Activated CD4-positive, alpha-beta T cell treated with anti-CD3 and anti-CD28 coated beads for 1 hour (primary cell): Measurements from ENCODE around the gene LRRC25.
"Not testable (repeated sequence)": the region's sequence is repeated elsewhere in the genome, so short reads cannot be mapped to it uniquely, and the experiment has no call there.

ENCODE experiments used
- DNase-seq: peaks from one replicate; pipeline ENCODE4 v3.0.0-alpha.2; 2020

The LRRC25 gene

DNA sequence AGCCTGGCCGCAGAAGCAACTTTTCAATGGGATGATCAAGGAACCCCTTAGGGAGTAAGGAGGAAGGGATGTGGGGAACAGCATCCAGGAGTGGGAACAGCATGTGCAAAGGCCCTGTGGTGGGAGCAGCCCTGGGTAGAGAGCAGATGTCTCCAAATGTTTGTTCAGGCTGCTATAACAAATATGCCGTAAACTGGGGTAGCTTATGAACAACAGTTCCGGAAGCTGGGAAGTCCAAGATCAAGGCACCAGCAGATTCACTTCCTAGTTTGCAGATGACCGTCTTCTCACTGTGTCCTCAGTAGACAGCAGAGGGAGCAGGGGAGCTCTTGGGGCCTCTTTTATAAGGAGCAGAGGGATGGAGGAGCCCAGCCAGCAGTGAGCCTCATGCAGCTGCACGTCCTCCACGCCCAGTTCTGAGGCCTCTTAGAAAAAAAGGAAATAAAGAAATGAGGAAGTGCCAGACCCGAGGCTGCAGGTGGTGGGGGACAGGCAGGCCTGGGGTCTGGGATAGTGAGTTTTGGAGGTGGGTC lies 4.2 kb upstream of the LRRC25 start:
- no peak for DNase-seq

- no peak for DNase-seq
These were observed 1.6 kb upstream of the LRRC25 start for GRCh38 chr19:18399008-18399407.

GRCh38 chr19:18396471-18397241 lies 766 bp downstream of the LRRC25 start:
- DNase-seq = no peak

- no peak for DNase-seq
These were observed 3.6 kb downstream of the LRRC25 start for GRCh38 chr19:18393836-18394235.

GRCh38 chr19:18392926-18393325 lies 4.5 kb downstream of the LRRC25 start:
- DNase-seq = no peak

DNA sequence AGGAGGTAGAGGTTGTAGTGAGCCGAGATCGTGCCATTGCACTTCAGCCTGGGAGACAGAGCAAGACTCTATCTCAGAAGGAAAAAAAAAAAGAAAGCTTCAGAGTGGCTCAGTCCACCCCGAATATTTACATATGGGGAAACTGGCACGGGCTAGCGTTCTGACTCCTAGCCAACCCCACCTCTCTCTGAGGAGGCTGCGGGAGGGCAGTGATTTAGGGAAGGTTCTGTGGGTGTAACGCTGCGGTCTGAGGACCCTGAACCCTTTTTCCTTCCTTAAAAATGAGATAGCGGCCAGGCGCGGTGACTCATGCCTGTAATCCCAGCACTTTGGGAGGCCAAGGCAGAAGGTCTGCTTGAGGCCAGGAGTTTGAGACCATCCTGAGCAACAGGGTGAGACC lies 5.0 kb downstream of the LRRC25 start:
- no peak for DNase-seq

DNA sequence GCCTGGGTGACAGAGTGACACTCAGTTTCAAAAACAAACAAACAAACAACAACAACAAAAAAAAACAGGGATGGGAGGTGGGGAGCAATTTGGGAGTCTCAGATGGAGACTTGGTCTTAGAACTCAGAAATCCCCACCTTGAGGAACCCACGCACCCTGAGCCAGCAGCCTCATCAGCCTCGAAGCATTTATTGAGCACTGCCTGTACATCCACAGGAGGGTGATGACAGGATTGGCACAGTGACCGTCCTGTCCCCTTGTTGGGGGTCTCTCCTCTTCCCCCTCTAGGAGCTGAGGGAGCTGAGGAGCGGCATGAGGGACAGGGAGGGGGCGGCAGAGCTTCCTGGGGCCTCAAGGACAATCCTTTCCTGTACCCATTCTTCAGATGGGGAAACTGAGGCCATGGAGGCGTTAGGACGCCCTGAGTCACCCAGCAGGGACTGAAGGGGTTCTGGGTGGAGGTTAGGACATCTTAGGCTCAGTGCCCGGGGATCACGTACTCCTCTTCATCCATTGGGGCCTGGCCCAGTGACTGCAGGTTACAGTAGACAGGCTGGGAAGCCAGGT lies 5.8 kb downstream of the LRRC25 start:
- no peak for DNase-seq

DNA sequence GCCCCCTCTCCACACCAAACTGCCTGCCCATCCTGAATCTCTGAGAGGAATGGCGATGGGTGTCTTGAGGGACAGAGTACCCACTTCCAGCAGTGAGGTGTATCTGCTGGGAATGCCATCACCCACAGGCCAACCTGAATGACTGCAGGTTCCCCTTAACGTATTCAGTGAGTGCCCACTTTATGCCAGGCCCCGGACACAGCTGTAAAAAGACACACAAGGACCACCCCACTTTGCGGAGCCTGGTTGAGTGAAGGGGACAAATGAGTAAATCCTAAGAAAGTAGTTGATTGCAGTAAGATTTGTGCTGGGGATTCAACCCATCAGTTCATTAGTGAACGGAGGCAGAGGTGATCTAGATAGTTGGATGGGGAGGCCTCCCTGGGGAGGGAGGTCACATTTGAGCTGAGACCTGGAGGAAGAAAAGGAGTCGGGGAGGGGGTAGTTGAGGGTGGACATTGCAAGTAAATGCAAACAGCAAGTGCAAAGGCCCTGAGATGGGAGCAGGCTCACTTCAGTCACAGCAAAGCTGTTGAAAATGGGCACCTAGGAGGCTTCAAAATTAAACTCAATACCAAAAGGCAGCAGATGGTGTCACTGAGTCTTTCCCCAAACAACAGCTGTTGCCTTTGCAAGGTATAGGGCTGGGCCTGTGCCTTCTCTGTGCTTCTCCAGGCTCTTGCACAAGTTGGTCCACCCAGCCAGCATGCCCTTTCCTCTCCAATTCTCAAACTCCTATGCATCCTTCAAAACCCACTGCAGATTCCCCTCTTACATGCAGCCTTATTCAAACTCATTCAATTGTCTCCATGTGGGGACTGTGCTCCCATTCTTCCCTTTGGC lies 7.1 kb downstream of the LRRC25 start:
- DNase-seq = no peak

GRCh38 chr19:18389726-18390064 lies 7.7 kb downstream of the LRRC25 start:
- no peak for DNase-seq

DNA sequence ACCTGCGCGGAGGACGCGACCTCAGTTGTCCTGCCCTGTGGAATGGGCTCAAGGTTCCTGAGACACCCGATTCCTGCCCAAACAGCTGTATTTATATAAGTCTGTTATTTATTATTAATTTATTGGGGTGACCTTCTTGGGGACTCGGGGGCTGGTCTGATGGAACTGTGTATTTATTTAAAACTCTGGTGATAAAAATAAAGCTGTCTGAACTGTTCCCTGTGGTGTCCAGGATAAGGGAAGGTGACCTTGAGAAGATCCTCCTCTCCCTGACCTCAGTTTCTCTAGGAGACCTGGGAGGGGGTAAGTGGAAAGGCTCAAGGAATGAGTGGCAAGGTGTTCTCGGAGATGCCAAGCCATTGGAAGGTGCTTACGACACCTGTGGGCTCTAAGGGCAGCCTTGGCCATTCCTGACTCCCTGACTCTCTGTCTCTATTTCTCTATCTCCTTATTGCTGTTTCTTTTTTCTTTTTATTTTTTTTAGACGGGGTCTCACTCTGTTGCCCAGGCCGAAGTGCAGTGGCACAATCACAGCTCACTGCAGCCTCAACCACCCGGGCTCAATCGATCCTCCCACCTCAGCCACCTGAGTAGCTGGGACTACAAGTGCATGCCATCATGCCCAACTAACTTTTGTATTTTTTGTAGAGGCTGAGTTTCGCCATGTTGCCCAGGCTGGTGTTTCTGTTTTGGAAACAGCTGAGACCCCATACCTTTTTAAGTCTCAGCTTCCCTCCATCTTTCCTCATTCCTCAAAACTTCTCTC lies 8.3 kb downstream of the LRRC25 start:
- no peak for DNase-seq

DNA sequence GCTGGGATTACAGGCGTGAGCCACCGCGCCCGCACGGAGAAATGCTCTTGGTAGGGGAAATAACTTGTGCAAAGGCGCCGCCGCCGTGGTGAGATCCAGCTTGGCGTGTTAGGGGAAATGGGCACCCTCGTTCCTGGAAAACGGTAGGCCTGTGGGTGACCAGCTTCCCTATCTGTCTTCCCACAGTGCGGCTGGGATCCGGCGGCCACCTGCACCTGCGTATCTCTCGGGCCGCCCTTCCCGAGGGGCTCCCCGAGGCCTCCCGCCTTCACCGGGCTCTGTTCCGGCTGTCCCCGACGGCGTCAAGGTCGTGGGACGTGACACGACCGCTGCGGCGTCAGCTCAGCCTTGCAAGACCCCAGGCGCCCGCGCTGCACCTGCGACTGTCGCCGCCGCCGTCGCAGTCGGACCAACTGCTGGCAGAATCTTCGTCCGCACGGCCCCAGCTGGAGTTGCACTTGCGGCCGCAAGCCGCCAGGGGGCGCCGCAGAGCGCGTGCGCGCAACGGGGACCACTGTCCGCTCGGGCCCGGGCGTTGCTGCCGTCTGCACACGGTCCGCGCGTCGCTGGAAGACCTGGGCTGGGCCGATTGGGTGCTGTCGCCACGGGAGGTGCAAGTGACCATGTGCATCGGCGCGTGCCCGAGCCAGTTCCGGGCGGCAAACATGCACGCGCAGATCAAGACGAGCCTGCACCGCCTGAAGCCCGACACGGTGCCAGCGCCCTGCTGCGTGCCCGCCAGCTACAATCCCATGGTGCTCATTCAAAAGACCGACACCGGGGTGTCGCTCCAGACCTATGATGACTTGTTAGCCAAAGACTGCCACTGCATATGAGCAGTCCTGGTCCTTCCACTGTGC lies 9.1 kb downstream of the LRRC25 start:
- DNase-seq = peak; percentile 65

GRCh38 chr19:18386543-18387271 lies 10.7 kb downstream of the LRRC25 start:
- DNase-seq = no peak

GRCh38 chr19:18385675-18386542 lies 11.5 kb downstream of the LRRC25 start, which contains the start of gene GDF15:
Gene GDF15, plus strand, starts transcription at chr19:18386158. Its CDS starts 32 bp downstream, at chr19:18386190.
- no peak for DNase-seq

- no peak for DNase-seq
These were observed 12.1 kb downstream of the LRRC25 start for GRCh38 chr19:18385359-18385674.

GRCh38 chr19:18384775-18385174 lies 12.6 kb downstream of the LRRC25 start:
- DNase-seq = no peak

GRCh38 chr19:18383622-18384021 lies 13.8 kb downstream of the LRRC25 start:
- not testable (repeated sequence) for DNase-seq

GRCh38 chr19:18380843-18381242 lies 16.6 kb downstream of the LRRC25 start:
- no peak for DNase-seq

GRCh38 chr19:18379803-18380747 lies 17.3 kb downstream of the LRRC25 start:
- no peak for DNase-seq

DNA sequence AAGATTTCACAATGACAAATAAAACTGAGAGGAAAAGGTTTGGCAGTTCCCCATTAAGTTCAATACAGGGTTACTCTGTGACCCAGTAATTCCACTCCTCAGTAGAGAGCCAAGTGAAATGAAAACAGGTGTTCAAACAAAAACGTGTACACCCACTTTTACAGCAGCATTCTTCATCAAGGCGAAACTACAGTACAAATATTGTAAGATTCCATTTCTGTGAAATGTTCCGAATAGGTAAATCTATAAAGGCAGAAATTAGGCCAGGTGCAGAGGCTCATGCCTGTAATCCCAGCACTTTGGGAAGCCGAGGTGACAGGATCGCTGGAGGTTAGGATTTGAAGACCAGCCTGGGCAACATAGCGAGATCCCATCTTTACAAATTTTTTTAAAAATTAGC lies 20.4 kb downstream of the LRRC25 start:
- no peak for DNase-seq
